GM21717 (cell line): ENCODE results near the gene PTPRH.
"Not testable (repeated sequence)": the region's sequence is repeated elsewhere in the genome, so short reads cannot be mapped to it uniquely, and the experiment has no call there.

Experiments
- ATAC-seq: cut with Tn5 transposase; IDR thresholded peaks from one replicate; pipeline ENCODE4 v1.9.1; 2021; ENCODE audit warnings: mild to moderate bottlenecking, moderate library complexity; ENCODE audit not compliant: unreplicated experiment

PTPRH gene

GRCh38 chr19:55227241-55228014 is 18.1 kb upstream of the PTPRH start:
- no peak for ATAC-seq

GRCh38 chr19:55226788-55227187 is 17.5 kb upstream of the PTPRH start:
- no peak for ATAC-seq

- ATAC-seq: no peak
Measured at GRCh38 chr19:55226273-55226672, 17.0 kb upstream of the PTPRH start.

- ATAC-seq: no peak
Measured at GRCh38 chr19:55225415-55225958, 16.2 kb upstream of the PTPRH start.

- ATAC-seq: not testable (repeated sequence)
Measured at GRCh38 chr19:55224679-55225414, 15.5 kb upstream of the PTPRH start.

GRCh38 chr19:55224038-55224665 is 14.9 kb upstream of the PTPRH start:
- no peak for ATAC-seq

GRCh38 chr19:55223291-55224037 is 14.2 kb upstream of the PTPRH start:
- no peak for ATAC-seq

GRCh38 chr19:55220525-55220924 is 11.2 kb upstream of the PTPRH start:
- ATAC-seq: no peak

GRCh38 chr19:55216461-55217198 is 7.3 kb upstream of the PTPRH start:
- ATAC-seq: no peak

GRCh38 chr19:55213547-55213946 is 4.2 kb upstream of the PTPRH start:
- ATAC-seq: no peak

- no peak for ATAC-seq
Measured at GRCh38 chr19:55212447-55212846, 3.1 kb upstream of the PTPRH start.

GRCh38 chr19:55209693-55210472 is 582 bp upstream of the PTPRH start:
- no peak for ATAC-seq

- ATAC-seq: no peak
Measured at GRCh38 chr19:55206664-55207500, 2.4 kb downstream of the PTPRH start.

GRCh38 chr19:55202199-55202598 is 7.1 kb downstream of the PTPRH start:
- ATAC-seq: not testable (repeated sequence)

GRCh38 chr19:55199620-55200204 is 9.6 kb downstream of the PTPRH start:
- no peak for ATAC-seq

GRCh38 chr19:55198651-55199050 is 10.7 kb downstream of the PTPRH start:
- ATAC-seq: no peak

GRCh38 chr19:55197528-55197927 is 11.8 kb downstream of the PTPRH start:
- ATAC-seq: no peak

- no peak for ATAC-seq
Measured at GRCh38 chr19:55196803-55197202, 12.5 kb downstream of the PTPRH start.
